HG02610 (cell line): ENCODE data around the gene PDE9A.

Experiments used
- ATAC-seq: cut with Tn5 transposase; IDR thresholded peaks from one replicate; pipeline ENCODE4 v1.9.1; 2021; ENCODE audit warnings: mild to moderate bottlenecking, moderate library complexity; ENCODE audit not compliant: unreplicated experiment

PDE9A gene

DNA sequence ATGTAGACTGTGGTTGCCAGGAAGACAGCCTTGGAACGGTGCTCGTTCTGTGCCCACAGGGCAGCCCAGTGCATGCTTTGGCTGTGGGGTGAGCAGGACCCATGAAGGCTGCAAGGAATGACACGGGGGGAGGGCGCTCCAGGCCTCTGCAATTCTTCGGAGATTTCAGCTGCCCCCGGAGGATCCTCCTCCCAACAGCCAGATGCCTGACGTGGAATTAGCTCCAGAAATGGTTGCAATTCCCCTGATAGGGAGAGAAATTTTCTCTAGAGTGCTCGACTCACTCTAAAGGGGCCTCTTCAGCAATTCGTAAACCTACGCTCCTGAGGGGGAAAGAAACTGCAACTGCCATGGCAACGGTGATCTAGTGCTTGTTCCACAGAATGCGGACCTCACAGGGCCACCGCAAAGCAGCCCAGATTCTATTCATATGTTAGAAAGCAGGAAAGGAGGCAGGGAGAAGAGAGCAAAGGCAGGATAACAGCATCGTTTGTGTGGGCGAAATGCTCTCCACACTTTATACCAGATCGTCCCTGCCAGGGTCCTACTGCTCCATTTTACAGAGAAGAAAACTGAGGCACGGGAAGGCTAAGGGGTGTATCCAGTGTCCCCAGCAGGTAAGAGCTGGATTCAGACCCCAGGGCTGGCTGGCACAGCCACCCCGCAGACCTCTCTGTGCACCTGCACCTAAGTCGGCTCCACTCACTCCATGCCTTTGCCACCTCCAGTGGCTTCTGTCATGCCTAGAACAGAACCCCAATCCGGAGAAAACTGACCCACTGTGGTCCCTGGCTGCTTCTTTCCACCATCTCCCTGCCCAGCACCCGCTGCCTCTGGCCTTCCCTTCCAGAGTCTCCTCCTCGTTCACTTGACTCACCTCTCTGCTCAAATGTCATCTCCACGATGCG, 11.9 kb upstream of the PDE9A start:
- ATAC-seq: no peak

GRCh38 chr21:42642219-42642745, 11.1 kb upstream of the PDE9A start:
- no peak for ATAC-seq

DNA sequence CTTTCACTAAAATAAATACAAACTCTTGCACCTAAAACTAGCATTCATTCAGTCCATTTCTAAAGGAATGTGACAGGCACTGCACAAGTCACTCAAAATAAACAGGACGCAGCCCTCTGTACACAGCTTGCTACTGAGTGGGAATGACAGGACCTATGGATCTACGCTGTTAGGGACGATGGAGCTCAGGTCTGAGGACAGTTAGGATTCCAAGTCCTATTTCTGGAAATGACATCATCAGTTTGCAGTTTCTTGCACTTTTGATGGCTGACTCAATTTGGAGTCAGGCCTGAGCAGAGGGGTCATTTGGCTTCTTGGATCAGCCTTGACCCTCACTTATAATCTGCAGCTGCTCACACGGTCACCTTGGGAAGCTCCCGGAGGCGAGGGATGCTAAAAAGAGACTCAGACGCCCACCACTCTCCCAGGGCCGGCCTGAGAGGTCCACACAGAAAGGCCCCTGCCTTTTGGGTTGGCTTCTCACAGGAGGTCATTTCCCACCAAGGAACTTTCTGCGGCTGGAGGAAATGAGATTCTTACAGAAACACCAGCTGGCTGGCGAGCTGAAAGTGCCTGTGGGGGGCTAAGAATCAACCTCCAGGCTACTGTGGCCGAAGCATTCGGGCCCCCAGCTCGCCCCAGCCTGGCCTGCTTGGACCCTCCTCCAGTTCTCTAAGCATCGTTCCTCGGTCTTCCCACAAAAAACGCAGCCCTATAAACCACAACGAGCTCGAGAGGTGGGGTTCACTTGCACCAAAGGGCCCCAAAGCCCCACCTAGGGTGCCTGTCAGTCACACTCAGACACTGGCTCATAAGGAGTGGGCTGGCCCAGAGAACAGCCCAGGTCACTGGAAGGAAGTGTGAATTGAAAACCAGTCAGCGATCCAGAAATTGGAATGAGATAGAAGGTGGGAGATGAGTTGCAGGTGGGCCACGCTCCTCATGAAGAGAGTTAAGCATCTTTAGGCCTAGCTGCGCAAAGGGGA, 8.9 kb upstream of the PDE9A start:
- no peak for ATAC-seq

- no peak for ATAC-seq
Observed at GRCh38 chr21:42645211-42646075, 8.0 kb upstream of the PDE9A start.

DNA sequence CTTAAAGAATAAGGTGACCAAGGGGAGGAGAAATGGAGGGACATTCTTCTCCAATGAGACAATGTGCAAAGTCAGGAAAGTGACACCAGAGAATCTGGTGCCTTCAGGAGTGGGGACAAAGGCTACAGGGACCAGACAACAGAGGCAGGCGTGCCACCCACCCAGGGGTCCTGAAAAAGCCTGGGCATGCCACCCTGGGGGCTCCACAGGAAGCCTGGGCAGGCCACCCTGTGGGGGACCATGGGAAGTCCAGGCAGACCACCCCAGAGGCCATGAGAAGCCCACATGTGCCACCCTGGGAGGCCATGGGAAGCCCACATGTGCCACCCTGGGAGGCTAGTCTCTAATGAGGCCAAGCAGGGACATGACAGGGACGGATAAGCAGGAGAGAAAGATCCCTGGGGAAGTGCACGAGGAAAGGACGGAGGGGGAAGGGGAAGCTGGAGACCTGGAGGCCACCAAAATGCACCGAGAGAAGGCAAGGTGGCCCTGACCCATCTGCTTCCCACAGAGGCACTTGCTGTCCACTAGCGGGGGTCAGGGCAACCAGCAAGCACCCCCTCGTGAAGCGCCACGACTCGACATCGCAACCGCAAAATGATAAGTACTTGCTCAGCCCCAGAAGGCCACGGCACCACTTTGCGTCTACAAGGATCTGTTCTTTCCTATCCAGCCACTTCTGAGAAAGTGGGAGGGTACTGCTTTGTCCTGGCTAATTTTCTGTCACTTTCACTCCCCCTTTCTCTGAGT, 7.2 kb upstream of the PDE9A start:
- no peak for ATAC-seq

- ATAC-seq: no peak
Observed at GRCh38 chr21:42646836-42647235, 6.6 kb upstream of the PDE9A start.

DNA sequence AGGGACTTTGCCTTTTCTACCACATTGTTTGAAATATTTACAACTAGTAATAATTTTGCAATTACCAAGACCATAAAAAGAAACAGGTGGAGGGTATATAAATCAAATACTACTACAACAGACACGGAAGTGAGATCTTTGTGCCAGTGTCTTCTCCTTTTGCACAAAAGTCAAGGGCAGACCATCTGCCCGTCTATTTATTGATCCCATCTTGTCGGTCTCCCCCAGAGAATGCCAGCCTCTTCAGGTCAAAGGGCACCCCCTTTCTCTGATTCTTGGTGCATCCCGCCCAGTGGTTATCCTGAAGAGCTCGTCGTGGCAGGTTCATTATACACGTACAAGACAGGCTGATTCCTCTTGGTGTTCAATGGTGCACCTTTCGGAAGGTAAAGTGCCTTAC, 4.8 kb upstream of the PDE9A start:
- ATAC-seq: no peak

- ATAC-seq: no peak
Observed at GRCh38 chr21:42649122-42650032, 4.0 kb upstream of the PDE9A start.

DNA sequence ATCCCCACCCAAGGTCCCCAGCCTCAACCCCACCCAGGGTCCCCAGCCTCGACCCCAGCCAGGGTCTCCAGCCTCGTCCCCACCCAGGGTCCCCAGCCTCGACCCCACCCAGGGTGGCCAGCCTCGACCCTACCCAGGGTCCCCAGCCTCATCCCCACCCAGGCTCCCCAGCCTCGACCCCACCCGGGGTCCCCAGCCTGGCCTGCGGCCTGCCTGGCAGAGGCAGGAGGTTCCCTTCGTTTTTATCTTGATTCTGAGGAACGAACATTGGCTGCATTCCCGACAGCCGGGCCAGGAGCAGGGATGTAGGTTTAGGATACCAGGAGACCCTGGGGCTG, 3.4 kb upstream of the PDE9A start:
- no peak for ATAC-seq

DNA sequence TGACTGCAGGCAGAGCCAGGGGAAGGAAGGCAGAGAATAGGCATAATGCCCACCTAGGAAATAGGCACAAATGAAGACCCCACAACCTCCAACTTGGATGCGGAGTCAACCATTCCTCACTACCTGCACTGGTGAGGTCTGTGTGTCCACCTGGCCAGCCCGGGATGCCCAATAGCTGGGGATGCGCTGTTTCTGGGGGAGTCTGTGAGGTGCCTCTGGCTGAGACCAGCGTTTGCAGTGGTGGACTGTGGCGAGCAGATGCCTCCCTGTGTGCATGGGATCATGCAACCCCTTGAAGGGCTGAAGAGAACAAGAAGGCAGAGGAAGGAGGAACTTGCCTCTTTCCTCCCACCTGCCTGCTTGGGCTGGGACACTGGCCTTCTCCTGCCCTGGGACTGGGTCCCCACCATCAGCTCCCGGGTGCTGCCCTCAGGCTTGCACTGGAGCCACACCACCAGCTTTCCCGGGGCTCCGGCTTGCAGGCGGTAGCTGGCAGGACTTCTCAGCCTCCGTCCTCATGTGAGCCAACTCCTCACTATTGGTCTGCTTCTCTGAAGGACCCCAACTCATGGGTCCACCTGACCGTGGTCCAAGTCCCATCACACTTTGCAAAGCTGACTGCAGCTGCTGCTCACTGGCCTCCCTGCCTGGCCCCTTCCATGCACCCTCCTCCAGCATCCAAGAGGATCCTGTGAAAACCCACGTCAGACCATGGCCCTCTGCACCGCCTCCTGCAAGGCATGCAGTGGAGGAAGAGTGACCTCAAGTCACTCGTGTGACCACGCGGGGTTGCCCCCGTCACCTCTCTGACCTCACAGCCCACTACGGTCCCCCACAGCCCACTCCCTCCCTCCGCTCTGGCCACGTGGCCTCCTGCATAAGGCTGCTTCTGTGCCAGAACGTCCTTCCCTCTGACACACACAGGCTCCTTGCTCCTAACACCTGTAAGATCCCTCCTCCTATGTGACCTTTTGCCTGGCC, 2.7 kb upstream of the PDE9A start:
- no peak for ATAC-seq

GRCh38 chr21:42651515-42652401, 1.7 kb upstream of the PDE9A start:
- no peak for ATAC-seq

DNA sequence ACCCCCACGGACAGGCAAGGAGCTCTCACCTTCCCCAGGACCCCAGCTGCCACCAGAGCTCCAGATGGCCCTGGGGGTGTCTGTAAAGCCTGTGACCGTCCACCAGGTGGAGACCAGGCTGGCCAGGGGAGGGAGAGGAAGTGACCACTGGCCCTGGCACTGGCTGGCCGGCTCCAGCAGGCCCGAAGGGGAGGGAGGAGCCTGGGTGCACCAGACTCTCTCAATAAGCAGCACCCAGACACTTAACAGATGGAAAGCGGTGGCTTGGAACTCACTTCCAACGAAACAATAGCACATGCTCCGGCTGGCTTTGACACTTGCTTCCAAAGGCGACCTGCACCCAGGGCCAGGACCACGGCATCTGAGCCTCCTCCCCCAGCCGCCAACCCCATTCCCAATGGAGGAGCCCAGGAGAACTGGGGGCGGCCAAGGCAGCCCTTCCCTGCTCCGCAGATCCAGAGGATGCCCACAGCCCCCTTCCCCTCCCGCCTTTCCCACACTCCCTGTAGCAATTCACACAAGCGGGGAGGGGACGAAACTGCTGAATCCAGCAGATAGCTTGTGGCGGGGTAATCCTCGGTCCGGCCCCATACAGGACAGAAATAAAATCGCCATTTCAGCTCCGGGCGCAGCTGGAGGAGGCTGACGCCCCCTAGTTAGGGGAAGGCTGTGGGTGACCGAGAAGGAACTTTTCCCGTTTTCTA, 742 bp upstream of the PDE9A start:
- ATAC-seq: no peak

- ATAC-seq: no peak
Observed at GRCh38 chr21:42654179-42654912, 925 bp downstream of the PDE9A start.

GRCh38 chr21:42654913-42655795, 1.7 kb downstream of the PDE9A start:
- ATAC-seq: no peak
